BE2C (cell line): ENCODE measurements around the gene ZNF280C.

Experiments used
- DNase-seq: peaks from one replicate; pipeline ENCODE4 v3.0.0-alpha.2; 2020
- H3K27me3 ChIP-seq: fragments of 250-450 bp; sonication (Bioruptor Pico); 2 replicates; pipeline ENCODE4 v1.5.1; 2020; ENCODE audit warnings: mild to moderate bottlenecking
- H3K36me3 ChIP-seq: fragments of 250-450 bp; sonication (Bioruptor Pico); 2 replicates; pipeline ENCODE4 v1.5.1; 2020; ENCODE audit warnings: mild to moderate bottlenecking
- H3K4me1 ChIP-seq: fragments of 250-450 bp; sonication (Bioruptor Pico); 2 replicates; pipeline ENCODE4 v1.5.1; 2020
- H3K4me3 ChIP-seq: 2 replicates; pipeline ENCODE4 v1.5.1; 2011; ENCODE audit warnings: low read depth, low read length
- H3K9me3 ChIP-seq: fragments of 250-450 bp; sonication (Bioruptor Pico); 2 replicates; pipeline ENCODE4 v1.5.1; 2020
- TF ChIP-seq, protein P1 (sequence below): IDR thresholded peaks from 2 replicates; pipeline ENCODE4 v1.5.1; 2012; ENCODE audit warnings: mild to moderate bottlenecking, low read depth, low read length

ZNF280C gene

DNA sequence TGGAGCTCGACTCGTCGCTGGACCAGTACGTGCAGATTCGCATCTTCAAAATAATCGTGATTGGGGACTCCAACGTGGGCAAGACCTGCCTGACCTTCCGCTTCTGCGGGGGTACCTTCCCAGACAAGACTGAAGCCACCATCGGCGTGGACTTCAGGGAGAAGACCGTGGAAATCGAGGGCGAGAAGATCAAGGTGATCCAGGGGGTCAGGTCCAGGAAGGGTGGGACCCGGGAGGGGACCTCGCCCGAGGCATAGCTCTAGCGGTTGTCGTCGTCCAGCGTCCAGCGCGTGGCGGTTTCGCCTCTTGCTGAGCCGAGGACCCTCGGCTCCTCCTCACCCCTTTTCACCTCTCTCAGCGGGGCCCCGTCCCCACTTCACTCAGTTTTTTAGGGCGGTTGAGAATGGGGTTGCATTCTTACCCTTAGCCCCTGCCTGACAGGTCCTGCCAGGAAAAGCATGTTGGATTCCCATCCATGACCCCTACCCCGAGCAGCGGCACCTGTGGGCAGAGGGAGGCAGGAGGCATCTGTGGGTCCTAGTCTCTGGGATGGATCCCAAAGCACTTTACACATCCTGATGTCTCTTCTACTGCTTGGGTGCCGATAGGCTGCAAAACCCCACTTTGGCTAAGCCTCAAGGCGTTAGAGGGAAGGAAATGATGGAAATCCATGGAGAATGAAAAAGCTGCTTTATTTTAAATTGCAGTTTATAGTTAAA is 96.4 kb downstream of the ZNF280C start:
- Histone ChIP-seq H3K36me3 (peaks cover 4% of the 10 kb centered on the region), H3K4me1 (peaks cover 3% of the 10 kb centered on the region), H3K27me3 (no peaks in the 10 kb centered on the region), H3K9me3 (no peaks in the 10 kb centered on the region), H3K4me3 (peak overlapping the region; percentile 82)
- TF ChIP-seq, protein P1, sequence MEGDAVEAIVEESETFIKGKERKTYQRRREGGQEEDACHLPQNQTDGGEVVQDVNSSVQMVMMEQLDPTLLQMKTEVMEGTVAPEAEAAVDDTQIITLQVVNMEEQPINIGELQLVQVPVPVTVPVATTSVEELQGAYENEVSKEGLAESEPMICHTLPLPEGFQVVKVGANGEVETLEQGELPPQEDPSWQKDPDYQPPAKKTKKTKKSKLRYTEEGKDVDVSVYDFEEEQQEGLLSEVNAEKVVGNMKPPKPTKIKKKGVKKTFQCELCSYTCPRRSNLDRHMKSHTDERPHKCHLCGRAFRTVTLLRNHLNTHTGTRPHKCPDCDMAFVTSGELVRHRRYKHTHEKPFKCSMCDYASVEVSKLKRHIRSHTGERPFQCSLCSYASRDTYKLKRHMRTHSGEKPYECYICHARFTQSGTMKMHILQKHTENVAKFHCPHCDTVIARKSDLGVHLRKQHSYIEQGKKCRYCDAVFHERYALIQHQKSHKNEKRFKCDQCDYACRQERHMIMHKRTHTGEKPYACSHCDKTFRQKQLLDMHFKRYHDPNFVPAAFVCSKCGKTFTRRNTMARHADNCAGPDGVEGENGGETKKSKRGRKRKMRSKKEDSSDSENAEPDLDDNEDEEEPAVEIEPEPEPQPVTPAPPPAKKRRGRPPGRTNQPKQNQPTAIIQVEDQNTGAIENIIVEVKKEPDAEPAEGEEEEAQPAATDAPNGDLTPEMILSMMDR, result peak; percentile 13; the same call in 1 of the 2 replicates
- DNase-seq, result peak; percentile 13

DNA sequence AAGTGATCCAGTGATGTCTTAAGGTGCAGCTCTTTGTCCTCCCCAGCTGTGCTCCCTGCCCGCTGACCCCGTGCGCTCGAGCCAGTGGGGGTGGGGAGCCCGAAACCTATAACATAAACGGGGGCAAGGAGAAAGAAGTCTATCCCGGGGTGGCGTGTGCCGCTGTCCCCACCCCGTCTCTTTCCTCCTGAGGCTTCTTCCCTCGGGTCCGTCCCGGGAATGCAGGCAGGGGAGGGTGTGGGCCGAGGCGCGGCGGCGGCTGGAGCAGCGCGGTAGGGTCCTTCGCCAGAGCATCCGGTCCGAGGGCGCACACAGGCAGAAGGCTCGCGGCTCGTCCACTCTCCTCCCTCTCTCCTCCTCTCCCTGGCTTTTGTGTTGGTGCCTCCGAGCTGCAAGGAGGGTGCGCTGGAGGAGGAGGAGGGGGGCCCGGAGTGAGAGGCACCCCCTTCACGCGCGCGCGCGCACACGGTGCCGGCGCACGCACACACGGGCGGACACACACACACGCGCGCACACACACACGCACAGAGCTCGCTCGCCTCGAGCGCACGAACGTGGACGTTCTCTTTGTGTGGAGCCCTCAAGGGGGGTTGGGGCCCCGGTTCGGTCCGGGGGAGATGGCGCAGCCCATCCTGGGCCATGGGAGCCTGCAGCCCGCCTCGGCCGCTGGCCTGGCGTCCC is 97.1 kb downstream of the ZNF280C start, which contains the start of gene RAB33A:
Gene RAB33A, plus strand, starts transcription at position 517 of the 681 bp plus-strand sequence. Its CDS starts 101 bp downstream, at position 618.
- Histone ChIP-seq H3K36me3 (no peaks in the 10 kb centered on the region; the same call in 1 of the 2 replicates), H3K27me3 (no peaks in the 10 kb centered on the region), H3K4me1 (peaks cover 3% of the 10 kb centered on the region), H3K9me3 (no peaks in the 10 kb centered on the region), H3K4me3 (peak within 1 kb of the TSS; percentile 82)
- DNase-seq, result peak; percentile 45
- TF ChIP-seq, protein P1, result no peak

DNA sequence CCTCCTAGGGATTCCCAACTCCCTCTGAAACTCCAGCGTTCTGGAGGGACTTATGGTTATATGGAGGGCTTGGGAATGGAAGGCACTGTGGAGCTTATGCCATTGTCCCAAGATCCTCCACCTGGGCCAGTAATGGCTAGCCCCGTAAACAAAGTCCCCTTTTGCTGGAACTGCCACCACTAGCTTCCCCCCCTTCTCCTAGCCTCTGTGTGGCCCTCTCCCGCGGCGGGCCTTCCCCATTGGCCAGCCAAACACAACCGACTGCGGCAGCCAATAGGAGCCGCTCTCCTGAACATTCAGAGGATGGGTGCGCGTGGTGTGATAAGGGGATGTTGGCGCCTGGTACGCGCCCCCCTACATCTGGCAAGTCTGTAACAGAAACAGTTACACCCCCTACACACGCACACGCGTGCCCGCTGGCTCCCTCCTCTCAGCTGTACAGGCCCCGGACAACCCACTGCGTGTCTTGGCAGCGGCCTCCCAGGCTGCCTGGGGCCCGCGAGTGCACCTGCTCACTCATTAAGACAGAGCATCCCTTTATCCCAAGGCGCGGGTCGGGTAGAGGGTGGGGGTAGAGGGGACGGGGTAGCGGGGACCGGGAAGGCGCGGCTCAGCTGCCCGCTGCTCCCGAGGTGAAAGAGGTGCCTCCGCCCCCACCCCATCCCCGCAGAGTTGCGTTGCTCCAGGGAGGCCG is 97.8 kb downstream of the ZNF280C start:
- DNase-seq, result peak; percentile 87
- Histone ChIP-seq H3K4me1 (peaks cover 3% of the 10 kb centered on the region), H3K4me3 (peak overlapping the region; percentile 82), H3K27me3 (no peaks in the 10 kb centered on the region), H3K9me3 (no peaks in the 10 kb centered on the region), H3K36me3 (no peaks in the 10 kb centered on the region; the same call in 1 of the 2 replicates)
- TF ChIP-seq, protein P1, result no peak

DNA sequence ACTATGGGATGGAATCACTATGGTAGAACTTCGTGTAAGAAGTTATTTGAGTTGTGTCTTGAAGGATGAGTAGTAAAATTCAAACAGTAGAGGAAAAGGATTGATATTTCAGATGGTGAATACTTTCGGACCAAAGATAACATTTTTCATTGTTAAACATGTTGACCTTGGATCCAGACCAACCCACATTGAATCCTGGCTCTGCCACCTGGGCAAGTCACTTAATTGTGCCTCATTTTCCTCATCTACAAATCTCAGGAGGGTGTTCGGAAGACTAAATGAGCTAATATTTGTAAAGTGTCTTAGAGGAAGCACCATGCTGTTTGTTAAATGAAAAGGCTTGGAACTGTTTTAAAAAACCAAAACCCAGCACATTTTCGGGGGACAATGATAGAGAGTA is 101.7 kb downstream of the ZNF280C start:
- H3K4me3 ChIP-seq, result peak overlapping the region; percentile 80
- no peaks in the 10 kb centered on the region for H3K27me3 ChIP-seq
- TF ChIP-seq, protein P1, result no peak
- H3K4me1 ChIP-seq, result no peaks in the 10 kb centered on the region
- H3K36me3 ChIP-seq, result no peaks in the 10 kb centered on the region
- no peak for DNase-seq
- H3K9me3 ChIP-seq, result no peaks in the 10 kb centered on the region

DNA sequence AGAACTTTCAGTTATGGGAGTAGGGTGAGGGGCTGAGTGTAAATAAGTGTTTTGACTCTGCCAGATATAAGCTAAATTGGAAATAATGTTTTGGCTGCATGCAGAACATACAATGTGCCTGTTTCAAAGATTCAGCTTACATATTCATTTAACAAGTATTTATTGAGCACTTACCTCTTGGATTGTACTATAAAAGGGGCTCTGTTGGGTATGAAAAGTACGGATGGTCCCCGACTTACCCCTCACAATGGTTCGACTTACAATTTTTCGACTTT is 102.3 kb downstream of the ZNF280C start:
- TF ChIP-seq, protein P1, result no peak
- H3K4me1 ChIP-seq, result no peaks in the 10 kb centered on the region
- no peaks in the 10 kb centered on the region for H3K9me3 ChIP-seq
- H3K4me3 ChIP-seq, result peak overlapping the region; percentile 80
- DNase-seq, result no peak
- H3K27me3 ChIP-seq, result no peaks in the 10 kb centered on the region
- no peaks in the 10 kb centered on the region for H3K36me3 ChIP-seq
